T-helper 2 cell treated with Interferon-gamma antibody and Interleukin-4, amounts not matched to agents 5 μg/mL and 100 μg/mL, for 36 hours (primary cell): Measurements from ENCODE around the gene SNRNP40.
A peak's percentile ranks its signal among the peaks of the same experiment; 100 is the strongest.

Experiments
- DNase-seq: peaks from one replicate; pipeline ENCODE4 v3.0.0; 2021; ENCODE audit warnings: low spot score
- H3K27ac Mint-ChIP-seq: one replicate; pipeline ENCODE4 v1.8.0; 2021; ENCODE audit warnings: mild to moderate bottlenecking, mixed read lengths
- H3K27me3 Mint-ChIP-seq: one replicate; pipeline ENCODE4 v1.8.0; 2021; ENCODE audit warnings: low read depth, mixed read lengths
- H3K36me3 Mint-ChIP-seq: one replicate; pipeline ENCODE4 v1.8.0; 2021; ENCODE audit warnings: low read depth, mixed read lengths
- H3K4me1 Mint-ChIP-seq: one replicate; pipeline ENCODE4 v1.8.0; 2021; ENCODE audit warnings: low read depth, mixed read lengths
- H3K4me3 Mint-ChIP-seq: one replicate; pipeline ENCODE4 v1.8.0; 2022; ENCODE audit warnings: mild to moderate bottlenecking, moderate library complexity, mixed read lengths
- H3K9me3 Mint-ChIP-seq: one replicate; pipeline ENCODE4 v1.8.0; 2021; ENCODE audit warnings: mixed read lengths

SNRNP40 gene

DNA sequence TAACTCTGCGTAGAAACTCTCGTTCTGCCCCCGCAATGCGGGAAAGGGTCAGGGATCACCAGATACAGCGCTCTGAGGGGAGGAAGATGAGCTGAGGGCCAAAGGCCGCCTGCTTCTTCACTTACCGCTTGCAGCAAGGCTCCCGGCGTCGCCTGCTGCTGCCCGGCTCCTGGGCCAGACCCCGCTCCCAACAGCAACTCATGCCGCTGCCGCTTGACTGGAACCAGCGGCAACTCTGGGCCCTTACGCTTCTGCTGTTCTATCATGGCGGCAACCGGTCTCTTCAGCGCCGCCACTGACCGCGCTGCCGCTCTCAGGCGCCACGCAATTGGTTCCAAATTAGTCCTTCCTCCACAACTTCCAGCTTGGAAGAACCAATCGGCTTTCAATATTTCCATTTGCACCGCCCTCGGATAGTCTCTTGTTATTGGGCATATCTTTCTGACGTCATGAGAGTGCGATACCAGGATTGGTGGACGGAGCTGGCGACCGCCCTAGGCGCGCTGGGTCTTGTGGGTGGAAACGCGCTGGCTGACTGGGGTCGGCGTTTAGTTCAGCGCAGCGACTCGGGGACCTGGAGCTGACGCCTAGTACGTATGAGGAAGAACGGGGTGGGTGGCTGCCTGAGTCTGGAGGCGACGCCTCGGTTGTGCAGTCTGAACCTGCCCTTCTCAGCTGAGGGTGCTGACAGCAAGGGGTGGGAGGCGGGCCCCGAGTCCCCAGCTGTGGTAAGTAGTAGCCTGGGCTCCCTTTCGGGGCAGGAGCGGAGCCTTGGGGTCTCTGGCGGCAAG lies at the start of gene SNRNP40, which contains the start of gene ZCCHC17:
TSS of gene SNRNP40 (minus strand) at position 303 of the 791 bp plus-strand sequence. CDS start at position 266, 37 bp downstream.
TSS of gene ZCCHC17 (plus strand) at position 547 of the 791 bp plus-strand sequence. CDS start 13,067 bp downstream, outside the sequence.
- H3K27ac Mint-ChIP-seq, result no peak within 1 kb of the TSS
- H3K4me1 Mint-ChIP-seq, result peaks cover 19% of the 10 kb centered on the region
- H3K4me3 Mint-ChIP-seq, result no peak within 1 kb of the TSS

DNA sequence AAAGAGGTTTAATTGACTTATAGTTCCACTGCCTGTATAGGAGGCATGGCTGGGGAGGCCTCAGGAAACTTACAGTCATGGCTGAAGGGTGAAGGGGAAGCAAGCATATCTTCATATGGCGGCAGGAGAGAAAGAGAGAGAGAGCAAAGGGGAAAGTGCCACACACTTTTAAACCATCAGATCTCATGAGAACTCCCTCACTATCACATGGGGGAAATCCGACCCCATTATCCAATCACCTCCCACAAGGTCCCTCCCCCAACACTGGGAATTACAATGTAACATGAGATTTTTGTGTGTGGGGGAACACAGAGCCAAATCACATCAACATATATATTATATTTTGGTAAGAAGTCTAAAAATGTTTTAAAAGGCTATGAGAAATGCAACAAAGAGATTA lies 49.0 kb upstream of the SNRNP40 start:
- no peak overlapping the region for H3K4me3 Mint-ChIP-seq
- no peak overlapping the region for H3K27ac Mint-ChIP-seq
- H3K4me1 Mint-ChIP-seq, result no peaks in the 10 kb centered on the region
- no peaks in the 10 kb centered on the region for H3K27me3 Mint-ChIP-seq
- no peak for DNase-seq
- no peaks in the 10 kb centered on the region for H3K9me3 Mint-ChIP-seq
- peaks cover 4% of the 10 kb centered on the region for H3K36me3 Mint-ChIP-seq

More for the DNA sequence above, at the start of gene SNRNP40, which contains the start of gene ZCCHC17:
- Mint-ChIP-seq H3K9me3 (no peaks in the 10 kb centered on the region), H3K36me3 (peaks cover 26% of the 10 kb centered on the region), H3K27me3 (no peaks in the 10 kb centered on the region)
- DNase-seq, result peak; percentile 95

DNA sequence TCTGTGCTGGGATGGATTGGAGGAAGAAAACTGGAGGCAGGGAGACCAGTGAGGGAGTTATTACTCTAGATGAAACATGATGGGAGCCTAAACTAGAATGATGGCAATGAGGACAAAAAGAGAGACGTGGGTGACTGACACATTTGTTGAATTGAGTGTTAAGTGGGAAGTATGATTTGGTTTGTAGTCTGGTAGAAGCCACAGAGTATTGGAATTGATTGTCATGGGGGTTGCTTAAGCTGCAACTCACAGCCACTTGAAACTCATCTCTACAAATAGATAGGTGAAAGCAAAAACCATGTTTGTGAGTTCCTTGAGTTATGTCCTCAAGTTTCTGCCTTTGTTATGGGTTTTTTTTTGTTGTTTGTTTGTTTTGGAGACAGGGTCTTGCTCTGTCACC lies 47.9 kb upstream of the SNRNP40 start:
- H3K4me3 Mint-ChIP-seq, result no peak overlapping the region
- no peak for DNase-seq
- no peak overlapping the region for H3K27ac Mint-ChIP-seq
- H3K27me3 Mint-ChIP-seq, result no peaks in the 10 kb centered on the region
- no peaks in the 10 kb centered on the region for H3K4me1 Mint-ChIP-seq
- peaks cover 3% of the 10 kb centered on the region for H3K36me3 Mint-ChIP-seq
- no peaks in the 10 kb centered on the region for H3K9me3 Mint-ChIP-seq

DNA sequence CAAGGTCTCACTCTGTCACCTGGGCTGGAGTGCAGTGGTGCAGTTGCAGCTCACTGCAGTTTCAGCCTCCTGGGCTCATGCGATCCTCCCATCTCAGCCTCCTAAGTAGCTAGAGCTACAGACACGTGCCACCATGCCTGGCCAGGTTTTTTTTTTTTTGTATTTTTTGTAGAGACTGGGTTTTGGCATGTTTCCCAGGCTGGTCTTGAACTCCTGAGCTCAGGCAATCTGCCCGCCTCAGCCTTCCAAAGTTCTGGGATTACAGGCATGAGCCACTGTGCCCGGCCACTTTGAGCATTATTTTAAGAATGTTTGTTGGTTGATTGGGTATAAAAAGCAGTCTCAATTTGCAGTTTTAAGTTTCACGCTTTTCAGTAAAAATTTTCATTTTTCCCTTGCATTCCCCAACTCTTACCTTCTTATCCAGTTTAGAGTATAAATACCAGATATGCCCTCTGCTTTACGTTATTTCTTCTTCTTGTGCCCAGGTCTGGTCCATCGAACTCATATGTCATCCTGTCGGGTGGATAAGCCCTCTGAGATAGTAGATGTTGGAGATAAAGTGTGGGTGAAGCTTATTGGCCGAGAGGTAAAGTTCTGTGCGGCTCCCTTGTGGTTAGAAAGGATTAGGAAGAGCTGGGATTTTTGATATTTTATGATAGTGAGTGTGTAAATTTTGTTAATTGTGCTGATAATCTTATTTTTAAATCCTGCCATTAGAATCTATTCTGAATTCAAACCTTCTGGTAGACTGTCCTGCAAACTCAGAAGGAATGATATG lies 40.3 kb upstream of the SNRNP40 start:
- H3K9me3 Mint-ChIP-seq, result no peaks in the 10 kb centered on the region
- H3K27ac Mint-ChIP-seq, result no peak overlapping the region
- no peak overlapping the region for H3K4me3 Mint-ChIP-seq
- H3K27me3 Mint-ChIP-seq, result no peaks in the 10 kb centered on the region
- peaks cover 6% of the 10 kb centered on the region for H3K36me3 Mint-ChIP-seq
- no peaks in the 10 kb centered on the region for H3K4me1 Mint-ChIP-seq
- no peak for DNase-seq

DNA sequence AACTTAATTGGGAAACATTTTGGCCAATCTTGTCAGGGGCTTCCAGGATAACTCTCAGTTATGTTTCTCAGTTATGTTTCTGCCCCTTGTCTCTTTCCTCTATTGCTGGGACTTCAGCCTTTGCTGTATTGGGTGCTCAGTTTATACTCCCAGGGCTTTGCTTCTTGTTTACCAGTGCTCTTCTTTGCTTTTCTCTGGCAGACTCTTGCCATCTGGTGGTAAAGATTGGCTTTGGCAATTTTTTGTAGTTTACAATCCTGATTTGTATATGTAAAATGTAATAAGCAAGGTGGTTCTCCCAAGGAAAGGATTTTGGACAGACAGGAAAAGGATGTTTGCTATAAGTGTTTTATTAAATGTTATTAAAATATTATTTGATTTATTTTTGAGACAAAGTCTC lies 38.4 kb upstream of the SNRNP40 start:
- no peak overlapping the region for H3K27ac Mint-ChIP-seq
- no peaks in the 10 kb centered on the region for H3K27me3 Mint-ChIP-seq
- DNase-seq, result no peak
- no peak overlapping the region for H3K4me3 Mint-ChIP-seq
- peaks cover 6% of the 10 kb centered on the region for H3K36me3 Mint-ChIP-seq
- no peaks in the 10 kb centered on the region for H3K9me3 Mint-ChIP-seq
- no peaks in the 10 kb centered on the region for H3K4me1 Mint-ChIP-seq

DNA sequence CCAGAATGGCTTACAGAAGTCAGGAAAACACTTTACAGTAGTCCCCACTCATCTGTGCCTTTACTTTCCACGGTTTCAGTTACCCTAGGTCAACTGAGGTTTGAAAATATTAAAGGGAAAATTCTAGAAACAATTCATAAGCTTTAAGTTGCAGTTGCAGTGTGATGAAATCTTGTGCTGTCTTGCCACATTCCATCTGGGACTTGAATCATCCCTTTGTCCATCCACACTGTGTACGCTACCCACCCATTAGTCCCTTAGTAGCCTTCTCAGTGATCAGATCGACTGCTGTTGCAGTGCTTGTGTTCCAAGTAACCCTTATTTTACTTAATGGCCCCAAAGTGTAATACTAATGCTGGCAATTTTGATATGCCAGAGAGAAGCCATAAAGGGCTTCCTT lies 30.8 kb upstream of the SNRNP40 start:
- no peak overlapping the region for H3K27ac Mint-ChIP-seq
- no peaks in the 10 kb centered on the region for H3K9me3 Mint-ChIP-seq
- no peak for DNase-seq
- no peak overlapping the region for H3K4me3 Mint-ChIP-seq
- no peaks in the 10 kb centered on the region for H3K4me1 Mint-ChIP-seq
- H3K36me3 Mint-ChIP-seq, result no peaks in the 10 kb centered on the region
- no peaks in the 10 kb centered on the region for H3K27me3 Mint-ChIP-seq

DNA sequence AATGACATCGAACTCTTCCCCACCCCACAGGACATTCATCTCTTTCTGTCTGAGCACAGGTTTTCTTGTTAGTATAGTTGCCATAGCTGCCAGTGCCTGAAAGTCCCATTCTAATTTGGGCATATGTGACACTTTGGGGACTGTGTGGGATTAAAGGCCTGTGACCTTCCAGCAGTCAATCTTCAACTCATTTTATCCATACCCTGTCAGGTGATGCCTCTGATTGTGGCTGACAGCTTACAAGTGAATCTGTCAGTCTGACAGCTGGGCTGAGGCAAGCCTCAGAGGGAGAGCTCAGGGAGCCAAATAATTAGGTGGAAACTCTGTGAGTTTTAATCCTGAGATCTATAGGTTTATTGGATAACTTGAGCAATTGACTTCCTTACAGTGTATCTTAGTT lies 29.9 kb upstream of the SNRNP40 start:
- Mint-ChIP-seq H3K27me3 (no peaks in the 10 kb centered on the region), H3K4me1 (no peaks in the 10 kb centered on the region), H3K36me3 (no peaks in the 10 kb centered on the region), H3K27ac (no peak overlapping the region), H3K4me3 (no peak overlapping the region), H3K9me3 (no peaks in the 10 kb centered on the region)
- no peak for DNase-seq

DNA sequence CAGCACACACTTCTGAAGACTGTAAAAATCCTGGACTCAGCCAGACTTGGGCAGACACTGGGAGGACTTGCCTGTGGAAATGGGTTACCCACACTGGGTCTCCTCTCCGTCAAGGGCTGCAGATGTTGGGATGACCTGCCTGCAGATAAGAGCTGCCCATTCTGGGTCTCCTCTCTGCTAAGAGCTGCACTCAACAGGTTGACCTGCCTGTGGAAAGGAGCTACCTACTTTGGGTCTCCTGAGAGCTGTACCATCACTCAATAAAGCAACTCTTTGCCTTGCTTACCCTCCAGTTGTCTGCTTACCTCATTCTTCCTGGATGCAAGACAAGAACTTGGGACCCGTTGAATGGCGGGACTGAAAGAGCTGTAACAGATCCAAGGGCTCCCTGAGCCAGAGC lies 28.4 kb upstream of the SNRNP40 start:
- Mint-ChIP-seq H3K27ac (no peak overlapping the region), H3K4me3 (no peak overlapping the region), H3K27me3 (no peaks in the 10 kb centered on the region), H3K4me1 (no peaks in the 10 kb centered on the region), H3K36me3 (peaks cover 10% of the 10 kb centered on the region), H3K9me3 (no peaks in the 10 kb centered on the region)
- DNase-seq, result no peak

DNA sequence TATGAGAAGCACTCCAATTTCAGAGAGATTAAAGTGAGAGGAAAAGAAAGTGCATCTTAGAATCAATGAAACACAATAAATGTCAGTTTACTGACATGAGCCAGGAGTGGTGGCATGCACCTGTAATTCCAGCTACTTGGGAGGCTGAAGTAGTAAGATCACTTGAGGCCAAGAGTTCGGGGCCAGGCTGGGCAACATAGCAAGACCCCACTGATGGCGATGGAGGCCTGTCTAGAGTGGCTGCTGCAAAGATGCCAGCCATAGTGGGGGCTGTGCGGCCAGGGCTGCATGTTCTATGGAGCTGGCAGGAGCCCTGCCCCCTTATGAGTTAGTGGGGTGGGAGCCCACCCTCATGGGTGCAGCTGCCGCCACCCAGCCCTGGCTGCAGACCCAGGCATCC lies 27.5 kb upstream of the SNRNP40 start:
- H3K4me1 Mint-ChIP-seq, result no peaks in the 10 kb centered on the region
- no peaks in the 10 kb centered on the region for H3K27me3 Mint-ChIP-seq
- H3K9me3 Mint-ChIP-seq, result no peaks in the 10 kb centered on the region
- no peak overlapping the region for H3K4me3 Mint-ChIP-seq
- DNase-seq, result no peak
- peaks cover 13% of the 10 kb centered on the region for H3K36me3 Mint-ChIP-seq
- H3K27ac Mint-ChIP-seq, result no peak overlapping the region

DNA sequence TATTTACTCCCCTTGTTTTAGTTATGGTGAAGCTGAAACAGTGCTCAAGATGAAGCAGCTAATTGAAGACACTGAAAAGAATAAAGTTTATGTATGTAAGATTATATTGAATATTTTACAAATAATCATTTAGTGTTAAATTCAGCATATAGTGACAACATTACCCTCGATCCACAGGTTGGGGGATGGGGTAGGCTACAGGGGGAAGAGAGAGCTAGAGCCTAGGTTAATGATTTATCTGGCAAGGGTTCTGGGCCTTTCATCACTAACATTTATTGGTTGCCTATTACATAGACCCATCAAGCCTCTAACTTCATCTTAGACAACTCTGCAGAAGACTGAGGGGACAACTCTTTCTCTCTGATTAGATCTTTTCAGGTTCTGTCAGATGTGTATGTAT lies 21.6 kb upstream of the SNRNP40 start:
- no peaks in the 10 kb centered on the region for H3K4me1 Mint-ChIP-seq
- H3K4me3 Mint-ChIP-seq, result no peak overlapping the region
- H3K9me3 Mint-ChIP-seq, result no peaks in the 10 kb centered on the region
- no peak overlapping the region for H3K27ac Mint-ChIP-seq
- H3K27me3 Mint-ChIP-seq, result no peaks in the 10 kb centered on the region
- no peak for DNase-seq
- H3K36me3 Mint-ChIP-seq, result peaks cover 24% of the 10 kb centered on the region

DNA sequence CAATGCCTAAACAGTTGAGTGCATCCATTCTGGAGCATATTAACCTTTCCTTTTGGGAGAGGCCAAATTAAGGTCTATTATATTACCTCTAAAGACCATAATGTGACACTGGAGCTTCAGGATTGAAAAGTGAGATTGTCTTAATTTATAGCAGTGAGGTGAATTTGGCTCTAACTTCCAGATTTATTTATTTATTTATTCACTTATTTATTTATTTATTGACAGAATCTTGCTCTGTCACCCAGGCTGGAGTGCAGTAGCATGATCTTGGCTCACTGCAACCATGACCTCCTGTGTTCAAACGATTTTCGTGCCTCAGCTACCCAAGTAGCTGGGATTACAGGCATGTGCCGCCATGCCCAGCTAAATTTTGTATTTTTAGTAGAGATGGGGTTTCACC lies 19.3 kb upstream of the SNRNP40 start:
- Mint-ChIP-seq H3K27me3 (no peaks in the 10 kb centered on the region), H3K36me3 (peaks cover 33% of the 10 kb centered on the region), H3K4me1 (no peaks in the 10 kb centered on the region), H3K4me3 (no peak overlapping the region), H3K27ac (no peak overlapping the region), H3K9me3 (no peaks in the 10 kb centered on the region)
- no peak for DNase-seq

DNA sequence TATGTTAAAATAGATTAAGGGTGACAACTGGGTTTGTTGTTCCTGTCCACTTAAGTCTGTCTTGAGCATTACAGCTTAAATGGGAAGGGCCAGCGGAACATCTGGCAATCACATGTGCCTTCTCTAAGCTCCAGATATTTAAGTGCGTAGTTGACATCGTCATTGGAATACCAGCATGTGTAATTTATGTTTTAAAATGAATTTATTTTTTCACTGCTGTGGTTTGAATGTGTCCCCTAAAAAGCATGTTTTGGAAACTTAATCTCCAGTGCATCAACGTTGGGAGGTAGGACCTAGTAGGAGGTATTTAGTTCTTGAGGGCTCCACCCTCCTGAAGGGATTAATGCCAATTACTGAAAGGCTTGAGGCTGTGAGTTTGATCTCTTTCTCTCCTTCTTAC lies 13.6 kb upstream of the SNRNP40 start:
- H3K36me3 Mint-ChIP-seq, result peaks cover 24% of the 10 kb centered on the region
- DNase-seq, result no peak
- H3K27ac Mint-ChIP-seq, result no peak overlapping the region
- H3K4me3 Mint-ChIP-seq, result no peak overlapping the region
- H3K9me3 Mint-ChIP-seq, result no peaks in the 10 kb centered on the region
- no peaks in the 10 kb centered on the region for H3K27me3 Mint-ChIP-seq
- peaks cover 8% of the 10 kb centered on the region for H3K4me1 Mint-ChIP-seq

DNA sequence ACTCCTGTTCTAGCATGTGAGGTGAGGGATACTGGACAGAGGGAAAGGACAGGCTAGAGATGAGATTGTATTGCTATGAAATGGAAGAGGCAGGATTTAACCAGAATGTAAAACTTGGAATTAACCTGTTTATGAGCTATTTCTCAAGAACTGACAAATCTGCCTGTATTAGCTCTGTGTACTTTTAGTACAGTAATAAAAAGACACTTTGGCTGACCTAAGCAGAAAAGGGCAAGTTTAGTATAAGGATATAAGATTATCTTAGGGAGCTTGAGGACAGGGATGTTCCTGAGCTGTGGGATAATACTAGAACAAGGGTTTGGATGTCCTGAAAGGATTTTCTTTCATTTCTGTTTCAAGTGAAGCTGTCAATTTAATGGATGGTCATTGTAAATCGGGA lies 11.4 kb upstream of the SNRNP40 start:
- H3K9me3 Mint-ChIP-seq, result no peaks in the 10 kb centered on the region
- no peak overlapping the region for H3K27ac Mint-ChIP-seq
- peaks cover 18% of the 10 kb centered on the region for H3K36me3 Mint-ChIP-seq
- no peak for DNase-seq
- H3K4me1 Mint-ChIP-seq, result peaks cover 8% of the 10 kb centered on the region
- H3K27me3 Mint-ChIP-seq, result no peaks in the 10 kb centered on the region
- H3K4me3 Mint-ChIP-seq, result no peak overlapping the region

DNA sequence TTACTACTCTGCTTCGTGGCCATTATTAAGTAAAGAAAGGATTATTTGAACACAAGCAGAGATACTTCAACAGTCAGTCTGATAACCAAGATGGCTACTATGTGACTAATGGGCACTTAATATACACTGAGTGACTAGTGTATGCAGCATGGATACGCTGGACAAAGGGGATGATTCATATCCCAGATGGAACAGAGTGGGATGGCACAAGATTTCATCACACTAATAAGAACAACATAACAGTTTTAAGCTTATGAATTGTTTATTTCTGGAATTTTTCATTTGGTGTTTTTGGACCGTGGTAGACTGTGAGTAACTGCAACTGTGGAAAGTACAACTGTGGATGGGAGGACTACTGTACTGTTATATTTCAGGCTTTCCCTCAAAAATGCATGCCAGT lies 9.7 kb upstream of the SNRNP40 start:
- no peaks in the 10 kb centered on the region for H3K9me3 Mint-ChIP-seq
- no peak for DNase-seq
- H3K36me3 Mint-ChIP-seq, result peaks cover 8% of the 10 kb centered on the region
- H3K27ac Mint-ChIP-seq, result no peak overlapping the region
- H3K4me3 Mint-ChIP-seq, result no peak overlapping the region
- H3K4me1 Mint-ChIP-seq, result peaks cover 8% of the 10 kb centered on the region
- H3K27me3 Mint-ChIP-seq, result no peaks in the 10 kb centered on the region
